ENCODE measurements around the gene GRIP2. TPM values are rescaled to one million over a fixed set of nuclear protein-coding genes. Genes with fewer than 3 reads are reported as not detected.

GRIP2 gene
- polyA plus RNA-seq, 1 donor (not counting 4 experiments of a cell fraction or from before 2014, with no cell fraction given): 0.01 TPM

DNA sequence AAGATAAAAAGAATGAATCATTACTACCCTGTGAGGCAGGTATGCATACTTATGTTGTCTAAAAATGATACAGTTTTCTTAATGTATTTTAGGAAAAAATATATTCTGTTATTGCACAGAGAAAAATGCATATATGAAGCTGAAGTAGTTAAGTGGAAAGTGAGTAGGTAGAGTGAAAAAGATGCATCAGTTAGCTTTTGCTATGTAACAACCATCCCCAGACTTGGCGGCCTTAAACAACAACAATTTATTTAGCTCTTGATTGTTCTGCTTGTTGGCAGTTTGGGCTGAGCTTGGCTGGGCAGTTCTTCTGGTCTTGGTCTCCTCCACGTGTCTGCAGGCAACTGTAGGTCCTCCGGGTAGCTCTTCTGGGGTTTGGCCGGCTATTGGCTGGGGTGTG, 92.1 kb downstream of the GRIP2 start:
- peaks cover 5 to 33% of the 10 kb centered on the region in 2 experiments for H3K36me3 ChIP-seq (ENCODE audit: control insufficient read depth in 2 of 2, extremely low read depth in 1 of 2, insufficient read depth in 2 of 2, low read length in 2 of 2)
- peaks cover 13% of the 10 kb centered on the region for H3K4me1 ChIP-seq (ENCODE audit: control insufficient read depth, extremely low read depth, insufficient read depth, low read length)
- FAIRE-seq: no peak
- H2AFZ ChIP-seq (ENCODE audit: control insufficient read depth, low read length): no peak overlapping the region
- peaks cover 4% of the 10 kb centered on the region for H4K20me1 ChIP-seq (ENCODE audit: control insufficient read depth, extremely low read depth, insufficient read depth, low read length)
- no peak overlapping the region for H3K9ac ChIP-seq (ENCODE audit: control insufficient read depth, extremely low read depth, insufficient read depth, low read length)
- no peak for DNase-seq (ENCODE audit: low read depth, low spot score)
- no peak for TF ChIP-seq EZH2 (IDR thresholded peaks at IDR 0.05; ENCODE audit: low read length)
- TF ChIP-seq, protein P1, sequence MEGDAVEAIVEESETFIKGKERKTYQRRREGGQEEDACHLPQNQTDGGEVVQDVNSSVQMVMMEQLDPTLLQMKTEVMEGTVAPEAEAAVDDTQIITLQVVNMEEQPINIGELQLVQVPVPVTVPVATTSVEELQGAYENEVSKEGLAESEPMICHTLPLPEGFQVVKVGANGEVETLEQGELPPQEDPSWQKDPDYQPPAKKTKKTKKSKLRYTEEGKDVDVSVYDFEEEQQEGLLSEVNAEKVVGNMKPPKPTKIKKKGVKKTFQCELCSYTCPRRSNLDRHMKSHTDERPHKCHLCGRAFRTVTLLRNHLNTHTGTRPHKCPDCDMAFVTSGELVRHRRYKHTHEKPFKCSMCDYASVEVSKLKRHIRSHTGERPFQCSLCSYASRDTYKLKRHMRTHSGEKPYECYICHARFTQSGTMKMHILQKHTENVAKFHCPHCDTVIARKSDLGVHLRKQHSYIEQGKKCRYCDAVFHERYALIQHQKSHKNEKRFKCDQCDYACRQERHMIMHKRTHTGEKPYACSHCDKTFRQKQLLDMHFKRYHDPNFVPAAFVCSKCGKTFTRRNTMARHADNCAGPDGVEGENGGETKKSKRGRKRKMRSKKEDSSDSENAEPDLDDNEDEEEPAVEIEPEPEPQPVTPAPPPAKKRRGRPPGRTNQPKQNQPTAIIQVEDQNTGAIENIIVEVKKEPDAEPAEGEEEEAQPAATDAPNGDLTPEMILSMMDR (optimal IDR thresholded peaks at IDR 0.05 in 1 of 3, IDR thresholded peaks at IDR 0.05 in 1 of 3, conservative IDR thresholded peaks at IDR 0.05 in 1 of 3; ENCODE audit: extremely low read depth in 1 of 3, insufficient read depth in 2 of 3, low read length in 3 of 3): no peak
- dilution Hi-C loops (cut with MboI; ENCODE audit: extremely low pct_ligation_motif_present, low sequenced_read_pairs): no loop called here
- no peaks in the 10 kb centered on the region for H3K9me1 ChIP-seq (ENCODE audit: control insufficient read depth, extremely low read depth, insufficient read depth, low read length)
- H3K27ac ChIP-seq (ENCODE audit: control insufficient read depth, insufficient read depth, low read length): no peak overlapping the region
- H3K9me3 ChIP-seq (ENCODE audit: control insufficient read depth, low read depth, low read length): no peaks in the 10 kb centered on the region
- no peaks in the 10 kb centered on the region for H3K79me2 ChIP-seq (ENCODE audit: control insufficient read depth, insufficient read depth, low read length)
- H3K27me3 ChIP-seq (ENCODE audit: control insufficient read depth, extremely low read depth, insufficient read depth, low read length): no peaks in the 10 kb centered on the region
- H3K4me3 ChIP-seq (ENCODE audit: control insufficient read depth in 2 of 3, extremely low read depth in 1 of 3, insufficient read depth in 2 of 3, low read depth in 1 of 3, low read length in 3 of 3): no peak overlapping the region
- no peak overlapping the region for H3K4me2 ChIP-seq (ENCODE audit: control insufficient read depth, extremely low read depth, insufficient read depth, low read depth, low read length)

DNA sequence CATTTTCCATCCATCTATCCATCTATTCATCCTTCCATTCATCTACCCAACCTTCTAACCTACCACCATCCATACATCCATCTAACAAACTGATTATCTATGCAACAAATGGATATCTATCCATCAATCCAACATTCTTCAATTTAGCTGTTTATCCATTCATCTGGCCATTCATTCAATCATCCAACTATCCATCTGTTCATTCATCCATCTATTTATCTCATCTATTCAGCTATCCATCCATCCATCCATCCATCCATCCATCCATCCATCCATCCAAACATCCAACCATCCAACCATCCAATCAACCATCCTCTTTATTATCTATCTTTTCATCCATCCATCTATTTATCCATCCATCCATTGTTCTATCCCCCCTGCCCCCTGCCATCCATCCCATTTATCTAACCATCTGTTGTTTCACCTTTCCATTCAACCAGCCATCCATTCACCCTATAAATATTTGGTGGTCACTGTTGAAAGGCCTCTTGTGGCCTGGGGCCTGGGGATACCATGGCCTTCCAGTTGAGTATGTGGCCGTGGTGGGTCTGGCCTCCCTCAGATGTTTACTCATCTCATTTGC, 93.1 kb downstream of the GRIP2 start:
- Histone ChIP-seq H3K9me1 (ENCODE audit: control insufficient read depth, extremely low read depth, insufficient read depth, low read length) (no peaks in the 10 kb centered on the region), H3K4me2 (ENCODE audit: control insufficient read depth, extremely low read depth, insufficient read depth, low read depth, low read length) (no peak overlapping the region), H3K36me3 (ENCODE audit: control insufficient read depth in 2 of 2, extremely low read depth in 1 of 2, insufficient read depth in 2 of 2, low read length in 2 of 2) (peaks cover 5 to 33% of the 10 kb centered on the region in 2 experiments), H3K79me2 (ENCODE audit: control insufficient read depth, insufficient read depth, low read length) (no peaks in the 10 kb centered on the region), H3K27ac (ENCODE audit: control insufficient read depth, insufficient read depth, low read length) (no peak overlapping the region), H3K9ac (ENCODE audit: control insufficient read depth, extremely low read depth, insufficient read depth, low read length) (no peak overlapping the region), H3K4me1 (ENCODE audit: control insufficient read depth, extremely low read depth, insufficient read depth, low read length) (peaks cover 4% of the 10 kb centered on the region), H3K9me3 (ENCODE audit: control insufficient read depth, low read depth, low read length) (no peaks in the 10 kb centered on the region), H4K20me1 (ENCODE audit: control insufficient read depth, extremely low read depth, insufficient read depth, low read length) (peaks cover 4% of the 10 kb centered on the region), H3K4me3 (ENCODE audit: control insufficient read depth in 2 of 3, extremely low read depth in 1 of 3, insufficient read depth in 2 of 3, low read depth in 1 of 3, low read length in 3 of 3) (no peak overlapping the region), H2AFZ (ENCODE audit: control insufficient read depth, low read length) (no peak overlapping the region), H3K27me3 (ENCODE audit: control insufficient read depth, extremely low read depth, insufficient read depth, low read length) (no peaks in the 10 kb centered on the region)
- DNase-seq (ENCODE audit: low read depth, low spot score) (no peak), FAIRE-seq (no peak)
- dilution Hi-C loops (cut with MboI; ENCODE audit: extremely low pct_ligation_motif_present, low sequenced_read_pairs): no loop called here
- TF ChIP-seq, protein P1 (optimal IDR thresholded peaks at IDR 0.05 in 1 of 3, IDR thresholded peaks at IDR 0.05 in 1 of 3, conservative IDR thresholded peaks at IDR 0.05 in 1 of 3; ENCODE audit: extremely low read depth in 1 of 3, insufficient read depth in 2 of 3, low read length in 3 of 3): no peak
